WERI-Rb-1 (cell line): ENCODE data around the gene MBTPS1.

ENCODE experiments used
- DNase-seq: peaks from one replicate; pipeline ENCODE4 v3.0.0-alpha.2; 2020
- H3K27ac ChIP-seq: fragments of 250-450 bp; sonication (Bioruptor Pico); 2 replicates; pipeline ENCODE4 v1.5.1; 2020; ENCODE audit warnings: mild to moderate bottlenecking, moderate library complexity
- H3K27me3 ChIP-seq: fragments of 250-450 bp; sonication (Bioruptor Pico); 2 replicates; pipeline ENCODE4 v1.5.1; 2021; ENCODE audit warnings: mild to moderate bottlenecking, low read depth, moderate library complexity; ENCODE audit not compliant: insufficient read depth, severe bottlenecking
- H3K36me3 ChIP-seq: fragments of 250-450 bp; sonication (Bioruptor Pico); 2 replicates; pipeline ENCODE4 v1.5.1; 2020; ENCODE audit warnings: mild to moderate bottlenecking, moderate library complexity
- H3K4me3 ChIP-seq: 2 replicates; pipeline ENCODE4 v1.5.1; 2011; ENCODE audit warnings: low read depth, mild to moderate bottlenecking, control low read depth, low read length
- H3K9me3 ChIP-seq: fragments of 250-450 bp; sonication (Bioruptor Pico); 2 replicates; pipeline ENCODE4 v1.5.1; 2021; ENCODE audit warnings: mild to moderate bottlenecking, moderate library complexity; ENCODE audit not compliant: severe bottlenecking
- CTCF ChIP-seq: IDR thresholded peaks from 2 replicates; pipeline ENCODE4 v1.5.1; 2011; ENCODE audit warnings: low read depth, mild to moderate bottlenecking, control low read depth, inconsistent platforms, low read length

MBTPS1 gene

GRCh38 chr16:84132527-84133285, 16.0 kb upstream of the MBTPS1 start:
- no peak for DNase-seq
- H3K27me3 ChIP-seq = no peaks in the 10 kb centered on the region
- H3K4me3 ChIP-seq = no peak overlapping the region
- H3K27ac ChIP-seq = no peak overlapping the region
- H3K9me3 ChIP-seq = no peaks in the 10 kb centered on the region
- no peak for TF ChIP-seq CTCF
- peaks cover 6% of the 10 kb centered on the region for H3K36me3 ChIP-seq

- TF ChIP-seq CTCF = no peak
These were observed 14.4 kb upstream of the MBTPS1 start for GRCh38 chr16:84131117-84131516.

GRCh38 chr16:84124257-84125073, 7.7 kb upstream of the MBTPS1 start:
- Histone ChIP-seq H3K4me3 (no peak overlapping the region), H3K9me3 (no peaks in the 10 kb centered on the region), H3K36me3 (peaks cover 1% of the 10 kb centered on the region), H3K27me3 (no peaks in the 10 kb centered on the region), H3K27ac (no peak overlapping the region)
- DNase-seq = no peak
- TF ChIP-seq CTCF = no peak

More at GRCh38 chr16:84131117-84131516, 14.4 kb upstream of the MBTPS1 start:
- Histone ChIP-seq H3K36me3 (peaks cover 6% of the 10 kb centered on the region), H3K4me3 (no peak overlapping the region), H3K27ac (no peak overlapping the region), H3K9me3 (no peaks in the 10 kb centered on the region), H3K27me3 (no peaks in the 10 kb centered on the region)
- DNase-seq = no peak

- H3K4me3 ChIP-seq = no peak overlapping the region
- H3K9me3 ChIP-seq = no peaks in the 10 kb centered on the region
- no peak overlapping the region for H3K27ac ChIP-seq
- no peaks in the 10 kb centered on the region for H3K27me3 ChIP-seq
- H3K36me3 ChIP-seq = no peaks in the 10 kb centered on the region
- no peak for DNase-seq
- TF ChIP-seq CTCF = no peak
These were observed 4.3 kb upstream of the MBTPS1 start for GRCh38 chr16:84121007-84121406.

- no peak overlapping the region for H3K27ac ChIP-seq
- DNase-seq = no peak
- no peaks in the 10 kb centered on the region for H3K36me3 ChIP-seq
- H3K27me3 ChIP-seq = no peaks in the 10 kb centered on the region
- no peak overlapping the region for H3K4me3 ChIP-seq
- TF ChIP-seq CTCF = no peak
- no peaks in the 10 kb centered on the region for H3K9me3 ChIP-seq
These were observed 3.3 kb upstream of the MBTPS1 start for GRCh38 chr16:84120023-84120422.
